ENCODE measurements around the gene CLEC2D.
A peak's percentile ranks its signal among the peaks of the same experiment; 100 is the strongest.
"Not testable (repeated sequence)": the region's sequence is repeated elsewhere in the genome, so short reads cannot be mapped to it uniquely, and the experiment has no call there.

Gene CLEC2D

GRCh38 chr12:9669534-9669933 lies at the start of gene CLEC2D:
TSS of gene CLEC2D (plus strand) at chr12:9669713. CDS start at chr12:9669735, 22 bp downstream.
- DNase-seq, result no peak

DNA sequence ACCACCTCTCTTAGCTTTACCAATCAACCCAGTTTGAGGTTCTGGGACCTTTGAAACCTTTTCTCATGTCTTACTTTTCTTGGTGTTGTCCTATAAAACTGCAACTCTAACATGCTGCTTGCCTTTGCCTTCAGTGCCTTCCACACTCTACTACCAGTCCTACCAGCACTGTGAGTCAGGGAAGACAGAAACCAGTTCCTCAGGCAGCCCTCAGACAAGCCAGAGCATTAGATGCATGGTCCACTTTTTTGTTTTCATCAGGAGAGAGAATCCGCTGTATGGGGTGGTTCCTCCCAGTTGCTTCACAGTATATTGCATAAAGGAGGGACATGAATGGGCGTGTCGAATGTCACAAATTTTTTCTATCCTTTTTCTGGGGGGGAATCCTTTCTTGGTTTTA lies 44.5 kb upstream of the CLEC2D start:
- DNase-seq, result no peak

DNA sequence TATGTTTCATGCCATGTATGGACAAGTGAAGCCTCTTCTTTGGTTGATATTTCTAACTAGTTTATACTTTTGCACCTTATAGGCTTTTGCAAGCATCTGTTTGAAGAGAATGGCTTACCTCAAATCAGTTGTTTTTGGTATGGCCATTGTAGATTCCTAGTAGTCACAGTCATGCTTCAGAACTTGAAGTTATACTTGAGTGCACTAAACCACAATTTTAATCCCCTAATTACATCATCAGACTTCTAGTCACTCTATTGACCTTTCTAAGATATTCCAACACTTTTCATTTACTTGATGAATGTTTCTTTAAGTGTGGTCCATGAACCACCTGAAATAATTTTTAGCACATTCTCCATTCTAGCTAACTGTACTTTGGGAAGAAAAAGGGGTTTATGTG lies 43.2 kb upstream of the CLEC2D start:
- DNase-seq, result no peak

DNA sequence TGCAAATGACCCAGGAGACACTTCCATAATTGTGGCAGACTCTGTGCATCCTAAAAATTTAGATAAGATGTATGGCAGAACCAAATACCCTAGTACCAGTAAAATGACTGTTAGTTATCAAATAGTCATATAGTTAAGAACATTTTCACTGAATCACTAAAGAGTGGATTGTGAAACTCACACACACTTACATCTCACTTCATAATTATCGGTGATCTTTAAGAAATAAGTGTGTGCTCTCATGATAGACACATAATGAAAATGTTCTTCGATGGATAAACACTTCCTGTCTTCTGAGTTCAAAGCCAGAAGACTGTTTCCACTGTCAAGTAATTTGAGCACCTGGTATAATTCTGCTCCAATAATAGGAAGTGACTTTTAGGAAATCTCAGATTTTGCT lies 42.7 kb upstream of the CLEC2D start:
- DNase-seq, result no peak

DNA sequence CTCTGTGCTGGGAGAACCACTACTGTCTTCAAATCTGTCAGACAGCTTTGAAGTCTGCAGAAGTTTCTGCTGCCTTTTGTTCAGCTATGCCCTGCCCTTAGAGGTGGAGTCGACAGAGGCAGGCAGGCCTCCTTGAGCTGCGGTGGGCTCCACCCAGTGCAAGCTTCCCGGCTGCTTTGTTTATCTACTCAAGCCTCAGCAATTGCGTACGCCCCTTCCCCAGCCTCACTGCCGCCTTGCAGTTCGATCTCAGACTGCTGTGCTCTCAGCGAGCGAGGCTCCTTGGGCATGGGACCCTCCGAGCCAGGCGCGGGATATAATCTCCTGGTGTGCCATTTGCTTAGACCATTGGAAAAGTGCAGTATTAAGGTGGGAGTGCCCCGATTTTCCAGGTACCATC lies 36.7 kb upstream of the CLEC2D start:
- DNase-seq, result no peak

DNA sequence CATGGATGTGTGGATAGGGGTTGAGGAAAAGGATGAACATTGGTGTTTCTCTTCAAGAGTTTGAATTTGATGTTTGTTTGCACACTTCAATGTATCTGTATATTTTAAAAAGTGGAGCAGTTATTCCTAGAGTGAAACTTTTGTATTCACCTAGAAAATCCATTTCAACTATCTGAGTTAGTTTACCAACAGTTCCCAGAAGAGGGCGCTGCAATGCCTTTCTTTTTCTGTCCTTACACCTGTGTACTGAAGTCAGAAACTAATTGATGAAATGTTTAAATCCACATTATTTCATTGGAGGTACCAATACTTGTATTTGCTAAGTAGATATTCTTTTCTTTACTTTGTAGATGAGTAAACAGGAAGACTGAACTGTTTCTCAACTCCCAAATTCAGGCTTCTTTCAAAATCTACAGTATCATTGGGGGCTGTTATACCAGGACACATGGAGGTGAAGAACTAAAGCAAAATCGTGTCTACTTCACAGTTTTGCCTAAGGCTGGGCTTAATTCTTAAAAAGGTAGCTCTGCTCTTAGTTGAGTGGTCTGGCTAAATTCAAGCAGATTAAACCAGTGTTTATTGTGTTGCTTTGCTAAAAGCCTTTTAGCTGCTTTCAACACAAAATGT lies 35.2 kb upstream of the CLEC2D start:
- peak in 1 of 2 experiments; percentile 1 for DNase-seq

DNA sequence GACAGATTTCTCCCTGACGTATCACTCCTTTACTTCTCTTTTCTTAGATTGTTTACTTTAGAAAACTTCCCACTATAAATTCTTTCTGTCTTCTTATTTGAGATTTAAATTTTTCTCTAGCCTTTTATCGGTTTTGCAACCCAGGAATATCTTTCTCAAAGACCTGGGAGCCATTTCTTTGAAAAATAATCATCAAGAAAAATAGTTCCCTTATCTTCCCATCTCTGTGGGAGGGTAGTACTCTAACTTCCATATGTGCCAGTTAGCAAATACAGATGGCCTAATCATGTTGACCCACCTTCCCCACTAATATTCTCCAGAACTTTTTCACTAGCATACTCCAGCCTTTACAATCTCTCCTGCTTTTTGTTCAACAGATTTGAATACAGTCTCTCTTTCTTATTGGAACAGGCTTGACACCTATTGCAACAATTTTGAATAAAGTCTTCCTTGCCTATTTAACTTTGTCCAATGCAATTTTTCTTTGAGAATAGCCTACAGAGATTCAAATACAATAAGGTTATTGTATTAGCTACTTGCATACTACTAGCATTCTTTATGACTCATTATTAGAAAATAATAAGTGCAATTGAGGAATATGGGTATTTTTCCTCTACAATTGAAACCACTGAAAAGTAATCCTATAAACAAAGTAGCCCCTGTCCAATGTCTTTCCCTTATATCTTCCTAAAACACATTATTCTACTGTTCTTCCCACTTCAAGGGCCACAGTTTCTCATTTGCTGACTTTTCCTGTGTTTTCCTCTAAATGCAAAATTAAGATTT lies 34.4 kb upstream of the CLEC2D start:
- no peak for DNase-seq

GRCh38 chr12:9636150-9636850 lies 33.2 kb upstream of the CLEC2D start:
- no peak for DNase-seq

DNA sequence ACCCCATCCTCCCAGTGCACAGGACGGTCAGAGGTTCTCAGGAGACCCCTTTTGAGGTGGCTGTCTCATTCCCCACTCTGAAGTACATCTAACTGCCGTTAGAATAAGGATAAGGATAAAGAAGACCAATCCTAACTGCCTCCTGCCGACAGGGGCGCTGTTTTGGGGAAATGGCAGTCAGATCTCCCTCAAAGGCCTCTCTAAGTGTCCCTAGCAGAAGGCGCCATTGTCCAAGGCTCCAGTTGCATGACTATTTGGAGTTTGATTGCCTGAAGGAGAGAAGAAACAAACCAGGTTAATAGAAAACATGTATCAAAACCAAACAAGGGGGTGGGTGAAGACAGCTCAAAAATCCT lies 32.7 kb upstream of the CLEC2D start:
- no peak for DNase-seq

DNA sequence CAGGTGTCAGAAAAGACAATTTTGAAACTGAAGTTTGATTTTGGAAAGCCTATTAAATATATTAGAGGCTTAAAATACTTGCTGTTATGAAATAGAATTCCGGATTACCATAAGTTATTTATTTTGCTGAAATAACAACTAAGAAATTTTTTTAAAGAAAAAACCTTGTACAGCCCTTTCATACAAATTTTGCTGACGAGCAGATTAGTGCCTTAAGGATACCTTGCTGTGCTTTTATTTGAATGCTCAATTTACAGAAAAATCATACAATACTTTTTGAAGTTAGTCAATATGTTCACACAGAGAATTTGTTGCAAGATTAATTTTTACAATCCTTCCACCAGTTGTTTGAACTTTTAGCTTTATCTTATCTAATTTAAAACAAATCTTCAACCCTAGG lies 29.5 kb upstream of the CLEC2D start:
- DNase-seq, result no peak

DNA sequence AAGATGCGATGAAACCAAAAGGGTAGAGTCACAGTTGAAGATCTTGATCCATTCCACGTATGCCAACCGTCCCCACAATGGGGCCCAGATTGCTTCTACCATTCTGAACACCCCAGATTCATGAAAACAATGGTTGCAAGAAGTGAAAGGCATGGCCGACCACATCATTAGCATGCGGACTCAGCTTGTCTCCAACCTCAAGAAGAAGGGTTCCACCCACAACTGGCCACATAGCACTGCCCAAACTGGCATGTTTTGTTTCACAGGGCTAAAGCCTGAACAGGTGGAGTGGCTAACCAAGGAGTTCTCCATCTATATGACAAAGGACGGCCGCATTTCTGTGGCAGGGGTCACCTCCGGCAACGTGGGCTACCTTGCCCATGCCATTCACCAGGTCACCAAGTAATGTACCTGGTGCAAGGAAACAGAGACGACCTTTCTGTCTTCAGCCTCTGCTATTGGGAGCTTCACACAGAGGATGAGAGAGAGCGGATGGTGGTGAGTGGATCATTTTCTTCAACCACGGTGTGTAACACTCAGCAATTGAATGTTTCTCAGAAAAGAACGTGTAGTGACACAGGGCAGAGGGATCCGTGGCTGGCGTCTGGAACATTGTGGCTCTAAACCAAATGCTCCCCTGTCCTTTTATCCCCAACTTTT lies 26.8 kb upstream of the CLEC2D start:
- DNase-seq, result no peak

GRCh38 chr12:9643266-9643660 lies 26.2 kb upstream of the CLEC2D start:
- DNase-seq, result no peak

- DNase-seq, result not testable (repeated sequence)
Observed at GRCh38 chr12:9644985-9645551, 24.4 kb upstream of the CLEC2D start.

- no peak for DNase-seq
Observed at GRCh38 chr12:9646794-9647781, 22.4 kb upstream of the CLEC2D start.

GRCh38 chr12:9647825-9648700 lies 21.4 kb upstream of the CLEC2D start:
- DNase-seq, result no peak

DNA sequence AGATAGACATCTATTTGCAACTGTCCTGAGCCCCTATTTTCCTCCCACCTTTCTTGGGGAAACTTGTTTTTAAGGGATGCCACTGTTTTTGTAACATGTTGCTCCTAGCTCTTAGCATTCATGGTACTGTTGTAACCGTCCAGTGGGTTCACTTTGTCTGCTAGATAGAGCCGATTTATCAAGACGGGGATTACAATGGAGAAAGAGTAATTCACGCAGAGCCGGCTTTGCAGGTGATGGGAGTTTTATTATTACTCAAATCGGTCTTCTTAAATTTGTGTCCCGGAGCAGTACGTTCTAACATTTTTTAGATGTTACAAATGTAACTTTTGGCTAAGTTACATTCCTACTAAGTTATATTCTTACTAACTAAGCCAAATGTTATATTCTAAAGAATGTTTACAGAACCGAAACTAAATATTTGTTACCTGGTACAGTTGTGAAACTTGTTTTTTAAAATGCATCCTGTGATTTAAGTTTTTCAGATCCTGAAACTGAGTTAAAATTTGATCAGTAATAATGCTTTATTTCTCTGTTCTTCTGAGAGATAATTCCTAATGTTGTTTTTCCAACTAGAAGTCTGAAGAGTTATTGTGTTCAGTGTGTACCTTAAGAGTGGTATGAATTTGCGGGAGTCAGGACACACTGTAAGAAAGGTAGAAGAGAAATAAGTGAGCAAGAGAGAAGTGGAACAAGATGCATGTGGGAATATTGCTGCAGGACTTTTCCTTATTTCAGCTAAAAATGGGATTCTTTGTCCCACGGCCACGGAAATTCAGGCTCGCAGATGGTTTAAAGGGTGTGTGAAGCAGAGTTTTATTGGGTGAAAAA lies 20.6 kb upstream of the CLEC2D start:
- DNase-seq, result no peak

DNA sequence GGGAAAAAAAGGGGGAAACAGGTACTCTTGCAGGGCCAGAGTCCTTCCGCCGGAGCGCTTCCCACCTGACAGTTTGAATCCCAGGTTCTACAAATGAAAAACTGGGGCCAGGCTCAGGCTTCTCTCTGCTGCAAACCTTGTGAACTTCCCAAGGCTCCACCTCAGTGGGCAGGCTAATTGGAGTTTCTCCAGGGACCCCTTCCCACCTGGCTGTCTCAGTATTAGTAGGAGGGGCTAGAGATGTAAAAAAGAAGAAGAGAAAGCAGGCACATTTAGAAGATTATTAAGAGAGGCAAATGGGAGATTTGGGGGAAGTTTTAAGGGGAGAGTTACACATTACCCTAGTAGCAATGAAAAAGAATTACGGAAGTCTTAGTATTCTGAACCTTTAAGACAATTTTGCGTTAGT lies 20.0 kb upstream of the CLEC2D start:
- DNase-seq, result no peak

DNA sequence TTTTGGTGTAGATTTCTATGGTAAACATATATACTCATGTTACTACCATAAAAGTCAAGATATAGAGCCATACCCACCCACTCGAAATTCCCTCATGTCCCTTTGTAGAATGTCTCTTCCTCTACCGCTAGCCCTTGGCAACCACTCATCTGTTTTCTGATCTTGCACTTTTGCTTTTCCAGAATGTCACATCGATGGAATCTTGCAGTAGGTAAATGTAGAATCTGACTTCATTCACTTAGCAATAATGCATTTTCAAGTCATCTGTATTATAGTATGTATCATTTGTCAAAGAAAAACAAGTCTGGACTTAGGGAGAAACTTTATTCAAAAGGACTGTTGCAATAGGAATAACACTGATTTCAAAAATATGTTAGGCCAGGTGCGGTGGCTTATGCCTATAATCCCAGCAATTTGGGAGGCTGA lies 19.3 kb upstream of the CLEC2D start:
- DNase-seq, result no peak

GRCh38 chr12:9651265-9651729 lies 18.2 kb upstream of the CLEC2D start:
- DNase-seq, result no peak

- DNase-seq, result no peak
Observed at GRCh38 chr12:9660046-9660445, 9.5 kb upstream of the CLEC2D start.
